CD4-positive, alpha-beta T cell treated with Interleukin-4 for 4 hours (primary cell): ENCODE measurements around the gene MRPL36.

Experiments
- DNase-seq: peaks from one replicate; pipeline ENCODE4 v3.0.0-alpha.2; 2020

MRPL36 gene

DNA sequence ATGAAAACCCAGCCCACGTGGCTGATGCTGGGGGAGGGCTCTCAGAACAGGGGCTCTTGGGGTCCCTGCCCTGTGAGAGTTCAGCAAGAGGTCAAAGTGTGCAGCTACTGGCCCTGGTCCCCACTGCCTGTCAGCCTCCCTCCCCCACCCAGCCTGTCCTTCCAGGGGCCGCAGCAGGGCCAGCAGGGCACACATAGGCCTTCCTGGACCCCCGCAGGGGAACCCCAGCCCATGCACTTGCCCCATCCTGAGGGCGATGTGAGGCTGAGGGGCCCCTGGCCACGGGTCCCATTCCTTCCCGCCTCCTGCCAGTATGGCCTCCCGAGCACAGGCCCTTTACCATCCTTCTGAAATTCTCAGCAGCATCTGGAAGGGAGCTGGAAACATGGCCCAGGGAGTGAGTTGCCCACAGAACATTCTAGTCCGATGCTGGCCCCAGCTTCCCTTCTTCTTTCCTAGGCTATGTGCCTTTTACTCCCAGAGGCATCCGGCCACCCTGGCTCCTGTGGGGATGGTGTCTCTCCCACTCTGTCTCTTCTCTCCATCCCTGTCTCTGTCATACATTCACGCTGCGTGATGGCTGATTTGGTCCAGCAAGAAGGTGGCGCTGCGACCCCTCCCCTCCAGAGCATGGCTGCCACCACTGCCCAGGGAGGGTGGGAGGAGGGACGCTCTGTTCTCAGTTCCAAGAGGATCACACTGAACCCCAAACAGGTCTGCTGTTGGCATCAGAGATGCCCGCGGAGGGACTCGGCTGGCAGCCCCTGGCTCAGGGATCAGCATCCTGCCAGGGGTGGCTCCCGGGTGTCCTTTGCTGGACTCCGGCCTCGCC lies 19.6 kb downstream of the MRPL36 start:
- no peak for DNase-seq

DNA sequence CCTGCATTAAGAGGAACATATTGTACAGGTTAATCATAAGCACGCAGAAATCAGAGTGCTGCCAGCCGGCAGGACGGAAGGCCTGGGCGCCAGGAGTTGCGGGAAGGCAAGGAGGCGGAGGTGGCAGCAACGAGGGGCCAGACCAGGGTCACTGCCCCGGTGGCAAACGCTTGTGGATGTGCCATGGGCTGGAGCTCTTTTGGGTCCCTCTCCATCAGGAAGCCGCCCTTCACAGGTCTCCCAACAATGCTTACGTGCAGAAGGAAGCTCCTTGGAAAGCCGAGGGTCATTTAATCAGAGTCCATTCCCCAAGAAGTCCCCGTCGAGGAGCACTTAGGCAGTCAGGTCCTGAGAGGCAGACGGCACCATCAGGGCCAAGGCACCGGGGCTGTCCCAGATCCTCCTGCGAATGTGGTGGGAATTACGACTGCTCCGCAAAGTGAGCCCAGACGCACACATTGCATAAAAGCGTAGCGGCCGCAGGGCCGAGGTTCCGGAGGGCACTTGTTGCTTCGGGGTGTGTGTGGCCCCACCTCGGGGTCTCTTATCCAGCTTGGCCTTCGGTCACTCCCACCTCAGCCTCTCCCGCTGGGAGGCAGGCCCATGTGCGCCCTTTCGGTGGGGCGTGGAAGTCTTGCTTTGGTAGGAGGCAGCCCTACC lies 20.5 kb downstream of the MRPL36 start:
- DNase-seq = no peak

DNA sequence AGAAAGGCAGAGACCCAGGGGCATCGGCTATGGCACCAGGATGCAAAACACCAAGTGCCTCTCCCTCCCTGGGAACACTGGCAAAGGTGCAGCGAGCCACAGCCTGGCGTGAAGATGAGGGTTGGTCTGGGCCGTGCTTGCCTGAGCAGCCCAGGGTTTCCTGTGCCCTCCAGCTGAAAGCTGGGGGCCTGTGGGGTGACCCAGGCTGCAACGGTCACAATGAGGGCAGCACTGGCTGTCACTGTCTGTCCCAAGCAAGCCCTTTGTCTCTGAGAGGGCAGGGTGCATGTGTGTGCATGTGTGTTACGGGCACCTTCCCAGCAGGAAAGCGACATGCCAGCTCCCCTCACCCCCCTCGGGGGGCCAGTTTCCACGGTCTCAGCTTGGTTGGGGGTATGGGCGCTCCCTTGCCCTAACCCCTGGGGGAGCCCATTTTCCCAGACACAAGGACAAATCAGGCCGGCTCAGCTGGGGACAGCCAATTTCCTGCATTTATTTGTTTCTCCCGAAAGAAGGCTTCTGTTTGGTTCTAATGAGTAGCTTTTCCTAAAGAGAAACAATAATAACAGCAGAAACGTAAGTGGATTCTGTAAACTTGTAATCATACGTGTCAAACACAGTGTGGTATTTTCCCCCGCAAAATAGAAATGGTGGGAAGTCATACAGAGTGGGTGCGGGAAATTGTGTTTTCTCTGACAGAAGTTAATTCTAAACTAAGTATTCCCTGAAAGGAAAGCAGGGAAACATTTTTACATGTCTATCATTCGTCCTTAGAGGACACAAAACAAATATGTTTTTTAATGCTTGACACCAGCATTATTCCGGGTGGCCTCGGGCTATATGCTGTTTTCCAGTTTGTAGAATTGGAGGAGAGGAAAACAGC lies 21.3 kb downstream of the MRPL36 start:
- no peak for DNase-seq

DNA sequence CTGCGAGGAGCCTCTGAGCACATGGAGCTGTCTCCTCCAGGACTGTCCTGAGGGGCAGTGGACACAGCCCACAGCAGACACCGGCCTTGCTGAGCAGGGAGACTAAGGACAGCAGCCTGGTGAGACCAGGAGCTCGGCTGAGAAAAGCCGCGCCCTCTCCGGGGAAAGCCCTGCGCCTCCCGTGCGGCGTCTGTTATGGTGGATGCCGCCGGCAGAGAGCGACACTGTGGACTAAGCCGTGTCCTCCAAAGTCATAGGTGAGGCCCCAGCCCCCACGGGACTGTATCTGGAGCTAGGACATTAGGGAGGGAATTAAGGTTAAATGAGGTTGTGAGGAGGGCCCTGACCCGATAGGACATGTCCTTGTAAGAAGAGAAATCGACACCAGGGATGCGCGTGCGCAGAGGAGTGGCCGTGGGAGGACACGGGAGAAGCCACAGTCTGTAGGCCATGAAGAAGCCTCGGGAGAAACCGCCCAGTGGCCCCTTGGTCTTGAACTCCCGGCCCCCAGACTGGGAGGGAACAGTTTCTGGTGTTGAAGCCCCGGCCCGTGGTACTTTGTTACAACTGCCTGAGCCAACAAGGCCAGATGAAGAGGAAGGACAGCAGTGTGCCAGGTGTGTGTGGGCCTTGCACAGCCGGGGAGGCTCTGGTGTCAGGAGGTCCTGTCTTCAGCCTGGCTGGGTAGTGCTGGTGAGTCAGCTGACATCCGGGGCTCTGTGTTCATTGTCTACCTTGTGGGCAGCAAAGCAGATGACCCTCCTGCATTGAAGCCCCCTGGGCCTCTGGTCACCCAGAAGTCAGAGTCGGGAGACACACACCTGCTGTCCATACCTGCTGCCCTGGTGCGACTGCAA lies 22.1 kb downstream of the MRPL36 start:
- DNase-seq = no peak

DNA sequence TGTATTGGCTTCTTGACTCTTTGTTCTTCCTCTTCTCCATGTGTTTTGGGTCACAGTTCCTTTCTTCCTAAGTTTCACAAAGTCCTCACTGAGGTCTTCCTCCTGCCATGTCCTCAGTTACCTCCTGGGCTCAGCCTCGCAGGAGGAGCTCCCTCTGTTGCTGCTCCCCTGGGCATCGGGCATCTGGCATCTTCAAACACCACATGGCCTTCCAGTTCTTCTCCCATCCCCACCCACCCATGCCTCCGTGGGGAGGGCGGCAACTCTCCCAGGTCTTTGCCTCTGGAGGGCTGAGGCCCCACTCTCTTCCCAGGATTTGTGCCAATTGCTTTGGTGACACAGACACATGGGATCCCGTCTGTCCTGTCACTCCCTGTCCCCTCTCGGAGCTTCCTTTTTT lies 22.8 kb downstream of the MRPL36 start:
- no peak for DNase-seq

DNA sequence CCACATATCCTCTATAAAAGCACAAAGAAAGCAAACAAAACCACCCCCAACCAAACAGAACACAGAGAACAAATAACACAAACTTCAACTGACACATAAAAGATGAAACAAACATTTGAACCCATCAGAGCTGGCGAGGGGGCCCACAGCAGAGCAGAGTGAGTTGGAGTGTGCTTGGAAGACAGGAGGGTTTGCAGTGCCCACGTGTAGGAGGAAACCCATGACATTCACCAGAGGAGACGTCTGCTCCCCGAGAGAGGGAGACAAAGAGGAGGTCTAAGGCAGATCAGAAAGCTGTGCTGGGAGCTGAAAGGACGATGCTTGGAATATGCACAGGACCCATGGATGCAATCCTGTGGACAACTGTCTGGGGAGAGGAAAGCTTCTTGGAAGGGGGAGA lies 27.0 kb downstream of the MRPL36 start:
- DNase-seq = no peak

DNA sequence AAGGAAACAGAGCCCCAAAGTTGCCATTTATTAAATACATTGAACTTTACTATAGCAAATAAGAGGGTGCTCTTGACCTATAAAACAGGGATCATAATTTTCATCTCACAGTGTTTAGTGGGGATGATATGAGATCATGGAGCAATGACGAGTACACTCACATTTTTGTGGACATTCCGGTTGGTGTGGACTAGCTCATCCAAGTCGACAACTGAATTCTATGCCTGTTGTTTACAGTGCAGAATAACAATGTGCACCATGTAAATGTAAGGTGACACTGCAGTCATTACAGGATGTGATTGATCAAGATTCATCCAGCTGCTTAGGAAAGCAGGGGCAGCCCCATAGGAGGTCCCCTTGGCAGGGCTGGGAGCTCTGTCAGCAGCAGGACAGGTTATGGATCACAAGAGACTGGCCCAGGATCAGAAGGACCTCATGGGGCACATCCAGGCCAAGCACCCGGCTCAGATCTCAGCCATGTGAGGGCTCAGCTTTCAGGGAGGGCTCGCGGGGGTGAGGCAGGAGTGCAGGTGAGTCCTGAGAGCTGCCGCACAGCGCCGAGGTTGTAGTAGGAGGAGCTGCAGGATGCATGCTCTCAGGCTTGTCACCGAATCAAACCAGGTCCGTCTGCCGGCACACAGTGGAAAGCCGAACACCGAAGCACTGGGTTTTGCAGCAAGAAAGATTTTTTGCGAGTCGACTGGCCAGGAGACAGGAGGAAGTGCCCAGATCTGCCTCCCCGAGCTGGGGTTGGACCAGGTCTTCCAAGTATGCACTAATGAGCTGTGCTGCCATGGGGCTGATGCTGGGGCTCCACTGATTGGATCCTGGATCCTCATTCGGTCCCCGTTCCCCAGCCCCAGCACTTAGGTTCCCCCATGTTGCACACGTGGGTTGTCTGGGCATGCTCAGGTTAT lies 28.2 kb downstream of the MRPL36 start:
- no peak for DNase-seq

DNA sequence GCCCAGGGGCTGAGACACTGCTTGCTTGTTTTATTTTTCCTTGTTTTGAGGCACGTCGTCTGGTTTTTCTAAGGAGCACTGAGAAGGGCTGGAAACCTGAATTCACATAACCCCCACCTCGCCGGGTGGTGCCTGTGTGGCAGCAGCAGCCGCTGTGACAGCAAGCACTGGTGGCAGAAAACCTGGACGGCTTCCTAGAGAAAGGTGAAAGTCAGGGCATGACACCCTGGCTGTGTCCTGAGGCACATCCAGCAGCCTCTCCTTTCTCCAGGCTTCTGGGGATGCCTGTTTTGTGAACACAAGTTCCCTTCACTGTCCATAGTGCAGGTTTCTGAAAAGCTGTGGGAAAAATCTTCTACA lies 29.2 kb downstream of the MRPL36 start:
- no peak for DNase-seq

DNA sequence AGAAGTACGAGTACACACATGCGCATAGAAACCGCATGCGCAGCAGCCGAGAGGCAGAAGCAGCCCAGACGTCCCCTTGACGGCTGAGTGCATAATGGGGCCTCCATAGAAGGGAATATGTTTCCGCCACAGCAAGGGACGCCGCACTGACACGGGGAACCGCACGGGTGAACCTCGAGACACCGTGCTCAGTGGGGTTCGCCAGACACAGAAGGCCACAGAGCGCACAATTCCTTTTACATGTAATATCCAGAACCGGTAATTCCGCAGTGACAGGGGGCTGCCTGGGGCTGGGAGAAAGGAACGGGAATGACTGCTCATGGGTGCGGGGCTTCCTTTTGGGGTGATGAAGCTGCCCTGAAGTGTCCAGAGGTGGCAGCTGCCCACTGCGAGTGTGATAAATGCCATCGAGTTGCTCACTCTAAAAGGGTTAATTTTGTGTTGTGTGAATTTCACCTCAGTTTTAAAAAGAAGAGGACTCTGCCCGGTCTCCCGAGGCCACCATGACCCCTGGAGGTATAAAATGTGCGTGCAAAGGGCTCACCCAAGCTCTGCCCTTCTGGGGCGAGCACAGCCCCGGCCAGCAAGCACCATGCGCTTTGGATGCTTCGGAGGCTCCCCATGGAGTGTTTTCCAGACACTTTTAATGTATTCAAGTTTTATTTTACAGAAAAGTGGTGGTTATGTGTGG lies 29.7 kb downstream of the MRPL36 start:
- DNase-seq = no peak

DNA sequence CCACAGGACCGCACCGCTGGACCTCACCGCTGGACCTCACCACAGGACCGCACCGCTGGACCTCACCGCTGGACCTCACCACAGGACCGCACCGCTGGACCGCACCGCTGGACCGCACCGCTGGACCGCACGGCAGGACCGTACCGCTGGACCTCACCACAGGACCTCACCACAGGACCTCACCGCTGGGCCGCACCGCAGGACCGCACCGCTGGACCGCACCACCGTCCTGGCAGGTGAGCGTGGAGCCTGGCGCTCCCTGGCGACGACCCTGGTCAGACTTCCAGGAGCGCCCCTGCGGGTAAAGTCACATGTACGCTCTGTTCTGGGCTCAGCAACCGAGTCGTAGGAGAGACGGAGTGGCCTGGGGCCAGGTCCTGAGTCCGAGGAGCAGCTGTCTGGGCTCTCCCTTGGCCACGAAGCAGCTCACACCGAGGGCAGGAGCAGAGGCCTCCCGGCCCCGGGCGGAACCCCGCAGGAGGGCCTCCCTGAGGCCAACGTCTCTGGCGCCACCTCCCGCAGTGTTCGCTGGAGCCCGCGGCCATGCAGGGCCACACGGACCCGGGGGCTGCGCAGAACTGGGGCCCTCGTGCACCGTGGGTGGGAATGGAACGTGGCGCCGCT lies 30.5 kb downstream of the MRPL36 start:
- DNase-seq = no peak

DNA sequence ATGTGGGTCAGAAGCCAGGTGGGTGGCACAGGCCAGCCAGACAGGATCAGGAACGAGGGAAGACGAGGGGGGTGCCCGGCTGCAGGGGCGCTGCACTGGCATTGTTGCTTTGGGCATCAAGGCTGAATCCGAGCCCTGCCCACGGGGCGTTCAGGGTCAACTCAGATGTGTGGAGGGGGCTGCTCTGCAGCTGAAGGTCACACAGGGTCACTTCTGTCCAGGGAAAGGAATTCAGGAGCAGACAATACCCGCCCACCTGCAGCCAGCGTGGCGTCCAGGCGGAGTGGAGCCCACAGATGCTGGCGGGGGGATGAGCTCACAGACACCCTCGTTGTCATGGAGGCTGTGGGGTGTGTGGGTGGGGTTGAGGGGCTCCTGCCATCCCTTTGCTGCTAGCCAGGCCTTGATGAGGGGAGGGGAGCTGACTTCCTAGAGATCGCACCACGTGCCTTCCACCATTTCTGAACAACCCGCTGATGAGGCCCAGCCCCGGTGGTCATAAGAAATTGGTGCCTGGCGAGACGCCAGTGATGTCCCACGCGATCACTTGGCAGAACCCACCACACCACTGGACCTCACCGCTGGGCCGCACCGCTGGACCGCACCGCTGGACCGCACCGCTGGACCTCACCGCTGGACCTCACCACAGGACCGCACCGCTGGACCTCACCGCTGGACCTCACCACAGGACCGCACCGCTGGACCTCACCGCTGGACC lies 31.2 kb downstream of the MRPL36 start:
- no peak for DNase-seq

DNA sequence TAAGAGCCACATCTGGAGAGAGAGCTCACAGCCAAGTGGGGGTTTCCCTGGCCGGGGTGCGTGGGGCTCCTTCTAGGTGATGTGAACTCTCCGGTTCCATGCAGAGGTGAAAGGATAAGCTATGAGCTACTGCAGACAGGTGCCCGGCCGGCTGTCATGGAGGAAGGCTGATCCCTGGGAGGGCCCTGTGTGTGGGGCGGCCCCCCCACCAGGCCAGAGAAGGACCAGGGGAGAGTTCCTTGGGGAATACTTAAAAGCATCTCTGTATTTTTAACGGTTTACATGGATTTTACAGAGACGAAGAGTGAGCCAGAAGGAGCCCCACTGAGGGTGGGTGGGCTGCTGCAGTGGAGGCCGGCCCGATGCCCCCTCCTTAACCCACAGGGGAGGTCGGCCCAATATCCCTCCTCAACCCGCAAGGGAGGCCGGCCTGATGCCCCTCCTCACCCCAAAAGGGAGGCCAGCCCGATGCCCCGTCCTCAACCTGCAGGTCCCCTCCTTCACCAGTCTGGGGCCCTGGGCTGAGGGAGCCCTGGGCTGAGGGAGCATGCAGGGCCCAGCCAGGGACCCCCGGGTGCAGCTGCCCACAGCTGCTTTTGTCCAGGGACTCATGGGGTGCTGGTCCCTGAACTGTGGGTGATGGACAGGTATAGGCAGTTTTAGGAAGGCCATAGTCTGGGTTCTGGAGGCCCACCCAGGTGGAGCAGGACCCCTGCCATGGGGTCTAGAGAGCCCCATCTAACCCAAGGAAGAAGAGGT lies 31.9 kb downstream of the MRPL36 start:
- no peak for DNase-seq

DNA sequence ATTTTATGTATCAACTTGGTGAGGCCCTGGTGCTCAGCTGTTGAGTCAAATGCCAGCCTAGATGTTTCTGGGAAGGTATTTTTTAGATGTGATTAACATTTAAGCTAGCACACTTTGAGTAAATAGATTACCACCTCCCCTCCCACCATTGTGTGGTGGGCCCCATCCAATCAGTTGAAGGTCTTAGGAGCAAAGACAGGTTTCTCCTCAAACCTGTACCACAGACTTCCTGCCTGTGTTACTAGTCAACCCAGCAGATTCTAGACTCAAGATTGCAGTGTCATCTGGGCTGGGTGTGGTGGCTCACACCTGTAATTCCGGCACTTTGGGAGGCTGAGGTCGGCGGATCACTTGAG lies 33.8 kb downstream of the MRPL36 start:
- DNase-seq = no peak

DNA sequence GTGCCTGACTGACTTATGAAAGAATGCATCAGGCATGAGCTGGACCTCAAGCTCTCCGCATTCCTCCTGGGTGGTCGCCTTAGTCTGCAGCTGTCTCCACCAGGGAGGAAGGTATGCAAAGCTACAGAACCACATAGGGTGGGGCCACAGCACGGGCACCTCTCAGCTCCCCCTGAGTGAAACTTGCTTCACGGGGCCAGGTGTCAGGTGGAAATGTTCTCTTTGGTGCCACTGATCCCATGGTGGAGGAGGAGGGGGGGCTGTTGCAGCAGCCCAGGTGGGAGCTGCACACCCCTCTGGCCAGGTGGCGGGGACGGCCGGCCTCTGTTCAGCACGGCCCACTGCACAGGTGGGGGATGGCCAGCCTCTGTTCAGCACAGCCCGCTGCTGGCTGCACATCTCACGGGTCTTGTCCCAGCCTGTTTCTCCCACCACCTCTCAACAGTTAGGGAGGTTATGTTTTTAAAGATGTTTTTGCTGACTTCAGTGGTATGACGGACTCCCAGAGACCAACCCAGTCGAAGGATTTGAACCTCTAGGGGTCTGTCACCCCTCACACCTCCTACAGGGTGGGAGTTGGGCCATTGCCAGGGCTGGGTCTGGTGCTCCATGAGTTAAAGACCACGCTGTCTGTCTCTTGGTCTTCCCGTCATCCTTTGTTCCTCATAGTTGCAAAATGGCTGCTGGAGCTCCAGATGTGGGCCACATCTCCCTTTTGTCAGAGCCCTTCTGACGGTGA lies 34.3 kb downstream of the MRPL36 start:
- DNase-seq = no peak

DNA sequence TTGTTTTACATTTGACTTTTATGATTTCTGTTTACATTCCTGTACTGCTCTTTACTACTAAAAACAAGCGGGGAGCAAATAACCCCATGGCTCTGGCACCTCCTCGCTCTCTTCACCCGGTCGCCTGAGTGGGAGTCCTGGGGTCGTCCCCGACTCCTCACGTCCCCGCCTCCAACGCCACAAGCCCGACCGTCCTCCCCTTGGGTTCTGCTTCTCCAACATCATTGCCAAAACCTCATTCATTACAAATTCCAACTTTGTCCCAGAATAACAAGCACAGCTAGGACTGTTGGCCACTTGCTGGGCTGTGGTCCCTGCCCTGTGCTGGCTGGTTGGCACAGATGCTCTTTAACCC lies 35.1 kb downstream of the MRPL36 start:
- no peak for DNase-seq

DNA sequence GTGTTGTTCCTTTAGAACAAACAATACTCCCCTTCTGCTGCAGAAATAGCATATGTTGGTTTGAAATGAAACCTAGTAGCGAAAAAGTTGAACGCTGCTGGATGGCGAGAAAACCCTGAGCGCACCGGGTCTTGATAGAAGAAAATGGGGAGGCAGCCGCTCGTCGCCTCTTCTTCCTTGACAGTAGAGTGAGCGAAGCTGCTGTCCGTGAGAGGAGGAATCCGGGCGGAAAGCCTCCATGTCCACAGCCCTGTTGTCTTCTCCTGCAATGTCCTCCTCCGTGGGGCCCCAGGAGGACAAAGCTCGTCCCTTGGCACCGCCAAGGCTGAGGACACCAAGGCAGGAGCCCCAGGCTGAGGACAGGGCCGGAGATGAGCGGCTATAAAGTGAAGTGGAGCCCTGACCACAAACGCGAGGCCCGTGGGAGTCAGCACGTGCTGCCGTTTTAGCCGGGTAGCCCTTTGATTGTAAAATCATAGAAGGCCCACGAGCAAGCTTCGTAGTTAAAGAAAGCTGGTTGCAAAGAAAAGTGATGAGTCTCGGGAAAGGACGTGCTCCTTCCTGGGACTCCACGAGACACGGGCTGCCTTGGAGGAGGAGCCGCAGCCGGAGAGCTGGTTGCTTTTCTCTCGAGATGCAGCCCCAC lies 35.6 kb downstream of the MRPL36 start:
- DNase-seq = no peak

DNA sequence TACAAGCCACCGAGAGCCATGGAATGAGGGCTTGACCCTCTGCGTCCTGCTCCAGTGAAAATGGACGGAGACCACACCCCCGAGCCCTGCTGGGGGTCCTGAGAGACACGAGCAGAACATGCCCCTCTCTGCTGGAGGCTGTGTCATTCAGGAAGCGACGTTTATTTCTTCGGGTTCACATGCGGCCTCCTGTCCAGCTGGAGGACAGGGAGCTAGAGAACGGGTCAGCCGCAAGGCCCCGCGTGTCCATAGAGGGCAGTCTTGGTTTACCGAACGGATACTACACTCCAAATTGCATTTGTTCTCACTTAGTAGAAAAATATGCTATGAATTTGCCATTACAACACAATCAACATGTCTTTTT lies 36.1 kb downstream of the MRPL36 start:
- peak; percentile 40 for DNase-seq
